Astrocyte (in vitro differentiated cells and primary cell): Measurements from ENCODE around the gene ALG6. TPM values are rescaled to one million over a fixed set of nuclear protein-coding genes. Genes with fewer than 3 reads are reported as not detected.
A peak's percentile ranks its signal among the peaks of the same experiment; 100 is the strongest.

Experiments
- DNase-seq: peaks from one replicate; pipeline ENCODE4 v3.0.0-alpha.2; 2010; ENCODE audit warnings: low read depth
- FAIRE-seq: peaks from 2 replicates; lab custom pipeline; 2011; peaks lifted over from hg19 to GRCh38; lab: Jason Lieb, UNC
- H2AFZ ChIP-seq: 2 replicates; pipeline ENCODE4 v1.6.0; 2012; ENCODE audit warnings: low read depth, low read length, inconsistent platforms
- H3K27ac ChIP-seq: 2 replicates; pipeline ENCODE4 v1.5.1; 2011; ENCODE audit warnings: low read depth, low read length, inconsistent platforms
- H3K27me3 ChIP-seq: 2 replicates; pipeline ENCODE4 v1.6.0; 2011; ENCODE audit warnings: low read length, inconsistent platforms; ENCODE audit not compliant: insufficient read depth
- H3K36me3 ChIP-seq: 2 replicates; pipeline ENCODE4 v1.5.1; 2011; ENCODE audit warnings: low read length, inconsistent platforms; ENCODE audit not compliant: insufficient read depth
- H3K4me1 ChIP-seq: 2 replicates; pipeline ENCODE4 v1.5.1; 2011; ENCODE audit warnings: low read length, inconsistent platforms; ENCODE audit not compliant: insufficient read depth
- H3K4me2 ChIP-seq: 2 replicates; pipeline ENCODE4 v1.6.0; 2012; ENCODE audit warnings: low read length, inconsistent platforms
- H3K4me3 ChIP-seq: 2 replicates; pipeline ENCODE4 v1.5.1; 2011; ENCODE audit warnings: low read depth, mild to moderate bottlenecking, low read length, inconsistent platforms; ENCODE audit not compliant: insufficient read depth
- H3K79me2 ChIP-seq: 2 replicates; pipeline ENCODE4 v1.6.0; 2012; ENCODE audit warnings: mild to moderate bottlenecking, low read length, inconsistent platforms; ENCODE audit not compliant: insufficient read depth
- H3K9ac ChIP-seq: 2 replicates; pipeline ENCODE4 v1.6.0; 2012; ENCODE audit warnings: mild to moderate bottlenecking, low read length, inconsistent platforms
- H3K9me3 ChIP-seq: 2 replicates; pipeline ENCODE4 v1.5.1; 2012; ENCODE audit warnings: low read depth, mild to moderate bottlenecking, low read length, inconsistent platforms; ENCODE audit not compliant: insufficient read depth
- H4K20me1 ChIP-seq: 2 replicates; pipeline ENCODE4 v1.6.0; 2012; ENCODE audit warnings: low read length, inconsistent platforms; ENCODE audit not compliant: insufficient read depth
- H3K27ac Mint-ChIP-seq: one replicate; pipeline ENCODE4 v1.8.0; 2021; ENCODE audit warnings: mild to moderate bottlenecking, mixed read lengths; ENCODE audit not compliant: unreplicated experiment
- H3K27me3 Mint-ChIP-seq: one replicate; pipeline ENCODE4 v1.8.0; 2021; ENCODE audit warnings: low read depth, mixed read lengths; ENCODE audit not compliant: unreplicated experiment
- H3K36me3 Mint-ChIP-seq: one replicate; pipeline ENCODE4 v1.8.0; 2021; ENCODE audit warnings: low read depth, mixed read lengths; ENCODE audit not compliant: unreplicated experiment
- H3K4me1 Mint-ChIP-seq: one replicate; pipeline ENCODE4 v1.8.0; 2021; ENCODE audit warnings: low read depth, mixed read lengths; ENCODE audit not compliant: unreplicated experiment
- H3K4me3 Mint-ChIP-seq: one replicate; pipeline ENCODE4 v1.8.0; 2021; ENCODE audit warnings: mild to moderate bottlenecking, moderate library complexity, mixed read lengths; ENCODE audit not compliant: unreplicated experiment
- H3K9me3 Mint-ChIP-seq: one replicate; pipeline ENCODE4 v1.8.0; 2021; ENCODE audit warnings: mild to moderate bottlenecking, mixed read lengths; ENCODE audit not compliant: unreplicated experiment
- EZH2 ChIP-seq: IDR thresholded peaks from 2 replicates; pipeline ENCODE4 v1.6.1; 2012; ENCODE audit warnings: mild to moderate bottlenecking, low read length, inconsistent platforms; ENCODE audit not compliant: insufficient read depth
- total RNA-seq: library from RNA; stranded (reverse); gene quantifications from 2 replicates; pipeline ENCODE4 v1.2.1, GENCODE V29; 2021
- TF ChIP-seq, protein P1 (sequence below): IDR thresholded peaks from 2 replicates; pipeline ENCODE4 v1.5.1; 2011; ENCODE audit warnings: low read depth, mild to moderate bottlenecking, inconsistent platforms, low read length, moderate library complexity; ENCODE audit not compliant: insufficient read depth

ALG6 gene
- total RNA-seq, 1 donor from 2014 or later: 7.8 TPM

DNA sequence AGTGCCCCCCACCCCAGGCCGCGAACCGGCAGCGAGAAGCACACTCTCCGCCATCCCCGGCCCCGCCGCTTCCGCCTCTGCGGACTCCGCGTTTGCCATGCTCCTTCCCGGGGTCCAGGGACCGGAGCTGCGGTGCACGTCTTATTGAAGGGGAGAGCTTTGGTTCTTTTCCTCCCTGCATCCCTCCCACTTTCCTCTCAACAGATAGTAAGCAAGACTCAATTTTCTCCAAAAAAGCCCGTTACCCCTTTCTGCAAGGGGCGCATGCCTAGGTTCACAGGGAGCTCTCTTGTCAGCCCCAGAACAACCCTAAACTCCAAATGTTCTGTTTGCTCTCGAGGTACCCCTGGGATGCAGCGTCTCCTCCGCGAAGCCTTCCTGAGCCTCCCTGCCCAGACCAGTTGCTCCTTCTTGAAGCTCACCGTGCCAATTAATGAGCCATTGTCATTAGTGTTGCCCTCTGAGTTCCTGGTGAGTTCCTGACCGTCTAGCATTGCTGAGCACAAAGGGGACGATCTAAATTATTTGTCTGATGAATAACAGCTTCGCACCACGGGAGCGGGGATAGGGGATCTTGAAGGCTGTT lies 37.0 kb upstream of the ALG6 start:
- Mint-ChIP-seq H3K27me3 (peaks cover 75% of the 10 kb centered on the region), H3K27ac (no peak overlapping the region), H3K4me1 (no peaks in the 10 kb centered on the region), H3K9me3 (peaks cover 12% of the 10 kb centered on the region), H3K4me3 (no peak overlapping the region), H3K36me3 (peaks cover 3% of the 10 kb centered on the region)
- FAIRE-seq (no peak), DNase-seq (no peak)
- no peaks in the 10 kb centered on the region for H3K4me1 ChIP-seq
- no peak overlapping the region for H2AFZ ChIP-seq
- H3K36me3 ChIP-seq: no peaks in the 10 kb centered on the region
- H4K20me1 ChIP-seq: peaks cover 12% of the 10 kb centered on the region
- no peak overlapping the region for H3K4me3 ChIP-seq
- H3K4me2 ChIP-seq: no peak overlapping the region
- H3K9me3 ChIP-seq: peaks cover 7% of the 10 kb centered on the region
- H3K27ac ChIP-seq: no peak overlapping the region
- H3K27me3 ChIP-seq: peaks cover 78% of the 10 kb centered on the region
- no peaks in the 10 kb centered on the region for H3K79me2 ChIP-seq
- TF ChIP-seq, protein P1, sequence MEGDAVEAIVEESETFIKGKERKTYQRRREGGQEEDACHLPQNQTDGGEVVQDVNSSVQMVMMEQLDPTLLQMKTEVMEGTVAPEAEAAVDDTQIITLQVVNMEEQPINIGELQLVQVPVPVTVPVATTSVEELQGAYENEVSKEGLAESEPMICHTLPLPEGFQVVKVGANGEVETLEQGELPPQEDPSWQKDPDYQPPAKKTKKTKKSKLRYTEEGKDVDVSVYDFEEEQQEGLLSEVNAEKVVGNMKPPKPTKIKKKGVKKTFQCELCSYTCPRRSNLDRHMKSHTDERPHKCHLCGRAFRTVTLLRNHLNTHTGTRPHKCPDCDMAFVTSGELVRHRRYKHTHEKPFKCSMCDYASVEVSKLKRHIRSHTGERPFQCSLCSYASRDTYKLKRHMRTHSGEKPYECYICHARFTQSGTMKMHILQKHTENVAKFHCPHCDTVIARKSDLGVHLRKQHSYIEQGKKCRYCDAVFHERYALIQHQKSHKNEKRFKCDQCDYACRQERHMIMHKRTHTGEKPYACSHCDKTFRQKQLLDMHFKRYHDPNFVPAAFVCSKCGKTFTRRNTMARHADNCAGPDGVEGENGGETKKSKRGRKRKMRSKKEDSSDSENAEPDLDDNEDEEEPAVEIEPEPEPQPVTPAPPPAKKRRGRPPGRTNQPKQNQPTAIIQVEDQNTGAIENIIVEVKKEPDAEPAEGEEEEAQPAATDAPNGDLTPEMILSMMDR: no peak
- peak; percentile 89 for TF ChIP-seq EZH2
- no peak overlapping the region for H3K9ac ChIP-seq

DNA sequence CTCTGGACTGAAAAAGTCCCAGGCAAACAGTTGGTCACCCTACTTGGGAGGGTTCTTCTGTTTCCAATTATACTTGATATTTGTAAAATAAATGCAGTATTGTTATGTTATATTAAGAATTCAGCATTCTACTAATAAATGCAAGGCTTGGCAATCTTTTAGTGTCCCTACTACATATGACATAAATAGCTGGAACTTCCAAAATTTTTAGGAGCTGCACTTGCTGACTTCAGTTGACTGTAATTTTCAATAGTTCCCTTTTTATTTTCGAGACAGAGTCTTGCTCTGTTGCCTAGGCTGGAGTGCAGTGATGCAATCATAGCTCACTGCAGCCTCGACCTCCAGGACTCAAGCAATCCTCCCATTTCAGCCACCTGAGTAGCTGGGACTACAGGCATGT lies 25.0 kb upstream of the ALG6 start:
- no peak for TF ChIP-seq EZH2
- TF ChIP-seq, protein P1: no peak
- Mint-ChIP-seq H3K27ac (no peak overlapping the region), H3K9me3 (no peaks in the 10 kb centered on the region), H3K27me3 (peaks cover 5% of the 10 kb centered on the region), H3K36me3 (no peaks in the 10 kb centered on the region), H3K4me3 (no peak overlapping the region), H3K4me1 (no peaks in the 10 kb centered on the region)
- H3K4me1 ChIP-seq: no peaks in the 10 kb centered on the region
- no peak overlapping the region for H3K4me2 ChIP-seq
- no peak overlapping the region for H3K27ac ChIP-seq
- no peaks in the 10 kb centered on the region for H4K20me1 ChIP-seq
- no peaks in the 10 kb centered on the region for H3K27me3 ChIP-seq
- no peaks in the 10 kb centered on the region for H3K79me2 ChIP-seq
- no peak overlapping the region for H3K9ac ChIP-seq
- FAIRE-seq (no peak), DNase-seq (no peak)
- no peaks in the 10 kb centered on the region for H3K36me3 ChIP-seq
- H2AFZ ChIP-seq: no peak overlapping the region
- no peak overlapping the region for H3K4me3 ChIP-seq
- H3K9me3 ChIP-seq: no peaks in the 10 kb centered on the region

DNA sequence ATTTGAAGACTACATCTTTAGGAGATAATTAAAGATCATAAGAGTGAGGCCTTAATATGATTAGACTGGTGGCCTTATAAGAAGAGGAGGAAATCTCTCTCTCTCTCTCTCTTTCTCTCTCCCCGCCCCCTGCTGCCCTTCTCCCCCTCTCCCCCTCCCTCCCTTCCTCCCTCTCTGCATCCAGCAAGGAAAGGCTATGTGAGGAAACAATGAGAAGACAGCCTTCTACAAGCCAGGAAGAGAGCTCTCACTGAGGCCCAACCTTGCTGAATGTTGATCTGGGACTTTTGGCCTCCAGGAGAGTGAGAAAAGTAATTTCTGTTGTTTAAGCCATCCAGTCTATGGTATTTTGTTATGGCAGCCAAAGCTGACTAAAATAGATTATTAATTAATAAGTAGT lies 23.5 kb upstream of the ALG6 start:
- TF ChIP-seq, protein P1: no peak
- TF ChIP-seq EZH2: no peak
- DNase-seq (no peak), FAIRE-seq (no peak)
- Mint-ChIP-seq H3K4me1 (no peaks in the 10 kb centered on the region), H3K27me3 (peaks cover 8% of the 10 kb centered on the region), H3K36me3 (no peaks in the 10 kb centered on the region), H3K9me3 (no peaks in the 10 kb centered on the region), H3K4me3 (no peak overlapping the region), H3K27ac (no peak overlapping the region)
- no peak overlapping the region for H3K9ac ChIP-seq
- no peaks in the 10 kb centered on the region for H3K9me3 ChIP-seq
- H3K36me3 ChIP-seq: no peaks in the 10 kb centered on the region
- H3K4me3 ChIP-seq: no peak overlapping the region
- H2AFZ ChIP-seq: no peak overlapping the region
- no peak overlapping the region for H3K4me2 ChIP-seq
- no peaks in the 10 kb centered on the region for H4K20me1 ChIP-seq
- no peaks in the 10 kb centered on the region for H3K4me1 ChIP-seq
- H3K79me2 ChIP-seq: no peaks in the 10 kb centered on the region
- H3K27me3 ChIP-seq: no peaks in the 10 kb centered on the region
- no peak overlapping the region for H3K27ac ChIP-seq
